HG03066 (cell line): ENCODE data around the gene MFRP.

ENCODE experiments used
- ATAC-seq: cut with Tn5 transposase; IDR thresholded peaks from one replicate; pipeline ENCODE4 v1.9.1; 2021; ENCODE audit warnings: low read depth; ENCODE audit not compliant: unreplicated experiment

Gene MFRP

GRCh38 chr11:119359365-119360214 is 13.1 kb upstream of the MFRP start:
- no peak for ATAC-seq

GRCh38 chr11:119357074-119357473 is 10.6 kb upstream of the MFRP start:
- ATAC-seq: no peak

- peak; percentile 75 for ATAC-seq
Observed at GRCh38 chr11:119356349-119357031, 10.0 kb upstream of the MFRP start.

GRCh38 chr11:119355091-119355843 is 8.8 kb upstream of the MFRP start:
- ATAC-seq: no peak

GRCh38 chr11:119352857-119353260 is 6.4 kb upstream of the MFRP start:
- ATAC-seq: no peak

GRCh38 chr11:119351232-119351631 is 4.7 kb upstream of the MFRP start:
- no peak for ATAC-seq

- no peak for ATAC-seq
Observed at GRCh38 chr11:119350302-119350701, 3.8 kb upstream of the MFRP start.

- no peak for ATAC-seq
Observed at GRCh38 chr11:119347940-119348605, 1.6 kb upstream of the MFRP start.

GRCh38 chr11:119347242-119347641 is 737 bp upstream of the MFRP start:
- ATAC-seq: no peak

- ATAC-seq: no peak
Observed at GRCh38 chr11:119345685-119346084, 820 bp downstream of the MFRP start.

- no peak for ATAC-seq
Observed at GRCh38 chr11:119344291-119345010, 2.1 kb downstream of the MFRP start.

GRCh38 chr11:119343726-119344125 is 2.8 kb downstream of the MFRP start:
- no peak for ATAC-seq

- no peak for ATAC-seq
Observed at GRCh38 chr11:119342362-119343130, 4.0 kb downstream of the MFRP start.

GRCh38 chr11:119342023-119342300 is 4.5 kb downstream of the MFRP start:
- no peak for ATAC-seq

- ATAC-seq: no peak
Observed at GRCh38 chr11:119341222-119342022, 5.1 kb downstream of the MFRP start.

GRCh38 chr11:119340335-119341221 is 5.9 kb downstream of the MFRP start, which contains the start of gene C1QTNF5:
Gene C1QTNF5, minus strand, starts transcription at chr11:119340883. Its CDS starts 486 bp downstream, at chr11:119340397.
- no peak for ATAC-seq

GRCh38 chr11:119339589-119340334 is 6.7 kb downstream of the MFRP start:
- no peak for ATAC-seq
